Stimulated activated CD8-positive, alpha-beta memory T cell treated with anti-CD3 and anti-CD28 coated beads, Interleukin-2, amount 100 ng/mL, for 48 hours (primary cell): Measurements from ENCODE around the gene KCNH8.
"Not testable (repeated sequence)": the region's sequence is repeated elsewhere in the genome, so short reads cannot be mapped to it uniquely, and the experiment has no call there.

Experiments used
- DNase-seq, 2 donors: peaks; one replicate each; pipeline ENCODE4 v3.0.0-alpha.2; 2020; ENCODE audit warnings: low read depth in 2 of 2

KCNH8 gene

GRCh38 chr3:19173945-19174344 is 25.6 kb downstream of the KCNH8 start:
- no peak for DNase-seq

DNA sequence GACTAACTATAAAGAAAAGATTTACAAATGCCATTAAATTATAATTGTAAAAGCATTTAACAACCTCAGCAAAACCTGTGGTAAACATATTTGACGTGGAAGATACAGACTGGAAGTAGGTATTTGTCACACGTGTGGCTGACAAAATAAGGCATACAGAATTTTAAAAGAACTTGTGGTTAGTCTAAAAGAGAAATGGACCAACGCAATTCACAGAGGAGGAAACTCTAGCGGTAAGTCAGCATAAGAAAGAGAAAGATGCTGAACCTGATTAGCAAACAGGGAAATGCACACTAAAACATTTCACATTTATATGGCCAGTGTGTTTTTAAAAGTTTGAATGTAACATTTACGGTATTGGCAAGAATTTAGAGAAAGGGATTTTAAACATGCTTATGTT is 35.3 kb downstream of the KCNH8 start:
- DNase-seq, result no peak

DNA sequence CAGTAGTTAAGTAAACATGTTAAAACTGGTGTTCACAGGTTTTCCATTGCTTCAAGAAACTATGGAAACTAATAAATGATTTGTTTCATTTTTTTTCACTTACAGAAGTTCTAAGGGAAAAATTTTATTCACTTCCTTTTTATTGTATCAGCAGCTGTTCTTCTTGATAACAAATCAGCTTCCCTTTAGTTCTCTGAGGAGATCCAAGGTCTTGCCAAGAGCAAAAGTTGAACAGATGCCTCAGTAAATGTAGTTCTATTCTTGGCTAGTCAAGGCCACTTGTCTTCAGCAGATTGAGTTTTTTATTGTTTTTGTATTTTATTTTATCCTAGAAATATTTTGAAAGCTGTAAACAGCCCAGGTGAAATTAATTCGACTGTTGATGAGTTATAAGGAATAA is 41.8 kb downstream of the KCNH8 start:
- no peak for DNase-seq

- DNase-seq, result no peak
Observed at GRCh38 chr3:19190602-19191001, 42.3 kb downstream of the KCNH8 start.

DNA sequence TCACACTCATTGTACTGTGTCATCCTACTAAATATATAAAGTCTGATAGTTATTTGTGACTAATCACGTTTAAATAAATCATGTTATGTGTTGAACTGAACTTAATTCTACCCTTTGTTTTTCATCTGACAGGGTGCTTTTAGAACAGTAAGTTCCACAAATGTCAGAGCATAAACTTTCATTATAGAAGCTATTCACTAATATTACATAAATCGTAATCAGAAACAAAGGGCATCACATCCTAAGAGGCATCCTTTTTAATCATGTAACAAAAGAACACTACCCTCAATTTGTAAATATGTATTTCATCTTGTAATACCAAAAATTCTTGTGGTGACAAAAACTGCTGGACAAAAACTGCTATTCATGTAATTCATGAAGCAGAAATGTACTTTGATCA is 50.8 kb downstream of the KCNH8 start:
- DNase-seq, result no peak

DNA sequence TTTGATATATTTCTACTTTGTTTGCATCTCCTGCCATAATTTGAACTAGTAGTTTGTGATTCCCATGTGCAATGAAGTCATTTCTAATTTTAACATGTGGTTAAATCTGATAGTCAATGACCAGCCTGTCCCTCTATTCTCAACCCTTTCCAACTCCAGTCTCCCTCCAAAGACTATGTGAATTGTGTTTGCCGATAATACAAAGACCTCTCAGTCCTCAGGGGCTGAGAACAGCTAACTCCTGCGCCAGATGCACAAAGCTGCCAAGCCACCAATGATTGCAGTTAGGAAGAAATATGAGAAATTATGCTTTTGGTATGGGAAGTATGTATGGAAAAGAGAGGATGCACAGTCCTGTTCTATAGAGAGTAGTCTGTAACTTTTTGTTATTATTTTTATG is 54.0 kb downstream of the KCNH8 start:
- DNase-seq, result no peak

DNA sequence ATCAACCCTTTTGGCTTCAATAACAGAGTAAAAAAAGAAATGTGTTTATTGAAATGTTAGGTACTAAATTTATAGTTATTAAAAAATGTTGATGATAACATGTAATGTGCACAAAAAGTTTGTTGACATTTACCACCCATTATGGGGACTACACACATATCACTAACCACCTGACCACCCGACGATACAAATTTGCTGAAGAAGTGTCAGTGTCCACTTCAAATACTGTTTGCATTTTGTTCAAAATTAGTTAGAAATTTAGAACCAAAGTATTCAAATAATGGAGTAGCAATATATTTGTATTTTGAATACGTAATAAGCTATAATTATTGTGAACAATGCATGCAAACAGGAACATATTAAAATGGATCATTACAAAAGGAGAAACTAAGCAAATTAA is 54.4 kb downstream of the KCNH8 start:
- no peak for DNase-seq

DNA sequence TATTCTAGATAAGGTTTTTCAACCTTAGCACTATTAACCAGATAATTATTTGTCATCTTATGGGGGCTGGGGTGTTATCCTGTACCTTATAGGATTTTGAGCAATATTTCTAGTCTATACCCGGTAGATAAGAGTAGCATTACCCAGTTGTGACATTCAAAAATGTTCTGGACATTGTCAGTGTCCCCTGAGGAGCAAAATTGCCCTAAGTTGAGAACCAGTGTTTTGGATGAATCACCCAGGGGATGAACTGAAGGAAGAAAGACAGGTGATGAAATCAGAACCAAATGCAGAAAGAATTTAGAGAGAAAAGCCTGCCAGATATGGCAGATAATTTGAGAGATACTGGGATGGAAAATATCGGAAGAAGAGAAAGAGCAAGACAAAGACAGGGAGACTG is 58.2 kb downstream of the KCNH8 start:
- no peak for DNase-seq

GRCh38 chr3:19213603-19214220 is 65.4 kb downstream of the KCNH8 start:
- no peak for DNase-seq

DNA sequence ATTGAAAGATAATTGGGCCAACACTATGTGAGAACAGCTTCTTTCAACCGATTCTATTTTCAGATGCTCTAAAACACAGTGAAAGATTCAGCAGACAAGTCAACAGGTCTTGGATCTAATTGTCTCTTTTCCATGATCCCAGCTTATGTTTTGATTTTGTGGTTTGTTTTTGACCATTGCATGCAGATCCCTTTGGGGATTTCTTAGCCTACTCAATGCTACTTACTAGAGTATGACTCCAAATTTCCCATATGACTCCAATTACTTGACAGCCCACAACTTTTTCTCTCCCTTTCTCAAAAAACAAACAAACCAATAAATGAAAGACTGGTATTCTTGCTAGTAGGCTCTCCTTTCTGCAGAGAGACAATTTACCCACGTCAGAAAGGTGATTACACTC is 67.1 kb downstream of the KCNH8 start:
- no peak for DNase-seq

- no peak for DNase-seq
Observed at GRCh38 chr3:19216669-19217337, 68.5 kb downstream of the KCNH8 start.

GRCh38 chr3:19220311-19220710 is 72.0 kb downstream of the KCNH8 start:
- DNase-seq, result no peak

DNA sequence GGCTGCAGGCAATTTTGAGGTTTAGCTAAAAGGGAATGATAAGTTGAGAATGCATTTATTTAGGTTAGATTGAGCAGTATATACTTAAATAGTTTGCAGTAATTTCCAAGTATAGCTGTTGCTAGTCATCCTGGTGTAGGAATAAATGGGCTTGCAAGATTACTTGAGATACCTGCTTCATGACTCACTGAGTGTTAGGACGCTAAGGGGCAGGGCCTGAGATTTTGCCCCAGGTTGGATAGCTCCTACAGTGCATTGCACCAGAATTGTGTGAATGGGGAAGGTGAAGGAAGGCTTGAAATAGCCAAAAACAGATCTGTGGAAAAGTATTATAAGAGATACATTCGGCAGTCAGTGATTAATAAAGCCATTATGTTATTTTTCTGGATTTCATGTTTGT is 72.8 kb downstream of the KCNH8 start:
- no peak for DNase-seq

DNA sequence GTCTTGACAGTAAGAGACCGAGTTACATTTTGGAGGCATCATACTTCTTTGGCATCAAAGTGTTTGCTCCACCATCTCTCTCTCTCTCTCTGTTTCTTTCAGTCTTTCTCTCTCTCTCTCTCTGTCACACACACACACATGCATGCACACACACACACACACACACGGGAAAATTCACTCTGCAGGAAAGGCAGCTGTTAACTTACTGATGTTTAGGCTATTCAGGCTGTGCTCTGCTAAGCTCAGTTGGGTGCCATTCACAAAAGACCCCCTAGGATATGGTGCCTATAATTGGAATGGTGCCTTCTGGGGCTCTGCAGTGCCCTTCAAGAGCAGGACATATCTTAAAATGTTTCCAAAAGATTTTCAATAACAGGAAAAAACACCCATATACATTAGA is 78.2 kb downstream of the KCNH8 start:
- no peak for DNase-seq

DNA sequence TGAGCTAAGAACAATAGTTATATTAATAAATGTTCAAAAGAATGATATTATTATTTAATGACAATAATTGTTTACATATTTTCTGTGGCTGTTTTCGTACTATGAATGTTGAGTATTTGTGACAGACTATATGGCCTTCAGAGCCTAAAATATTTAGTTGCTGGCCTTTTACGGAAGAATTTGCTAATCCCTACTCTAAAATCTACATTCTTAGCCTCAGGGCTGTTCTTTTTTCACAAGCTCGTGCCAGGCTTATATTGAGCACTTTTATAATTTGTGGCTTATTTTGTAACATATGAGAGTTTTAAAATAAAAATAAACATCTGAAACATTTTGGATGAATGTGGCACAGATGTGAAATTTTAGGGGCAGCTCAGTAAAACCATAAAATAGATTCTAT is 79.9 kb downstream of the KCNH8 start:
- DNase-seq, result no peak

DNA sequence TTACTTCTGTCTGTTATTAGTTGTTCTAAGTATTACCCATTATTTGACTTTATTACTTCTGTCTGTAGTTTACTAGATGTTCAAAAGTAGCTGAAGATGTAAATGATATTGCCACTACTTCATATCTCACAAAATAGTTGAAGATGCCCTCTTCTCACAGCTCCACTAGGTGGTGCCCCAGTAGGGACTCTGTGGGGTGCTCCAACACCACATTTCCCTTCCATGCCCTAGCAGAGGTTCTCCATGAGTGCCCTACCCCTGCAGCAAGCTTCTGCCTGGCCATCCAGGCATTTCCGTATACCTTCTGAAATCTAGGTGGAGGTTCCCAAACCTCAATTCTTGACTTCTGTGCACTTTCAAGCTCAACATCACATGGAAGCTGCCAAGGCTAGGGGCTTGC is 80.8 kb downstream of the KCNH8 start:
- DNase-seq, result no peak

- not testable (repeated sequence) for DNase-seq
Observed at GRCh38 chr3:19229881-19230280, 81.6 kb downstream of the KCNH8 start.

DNA sequence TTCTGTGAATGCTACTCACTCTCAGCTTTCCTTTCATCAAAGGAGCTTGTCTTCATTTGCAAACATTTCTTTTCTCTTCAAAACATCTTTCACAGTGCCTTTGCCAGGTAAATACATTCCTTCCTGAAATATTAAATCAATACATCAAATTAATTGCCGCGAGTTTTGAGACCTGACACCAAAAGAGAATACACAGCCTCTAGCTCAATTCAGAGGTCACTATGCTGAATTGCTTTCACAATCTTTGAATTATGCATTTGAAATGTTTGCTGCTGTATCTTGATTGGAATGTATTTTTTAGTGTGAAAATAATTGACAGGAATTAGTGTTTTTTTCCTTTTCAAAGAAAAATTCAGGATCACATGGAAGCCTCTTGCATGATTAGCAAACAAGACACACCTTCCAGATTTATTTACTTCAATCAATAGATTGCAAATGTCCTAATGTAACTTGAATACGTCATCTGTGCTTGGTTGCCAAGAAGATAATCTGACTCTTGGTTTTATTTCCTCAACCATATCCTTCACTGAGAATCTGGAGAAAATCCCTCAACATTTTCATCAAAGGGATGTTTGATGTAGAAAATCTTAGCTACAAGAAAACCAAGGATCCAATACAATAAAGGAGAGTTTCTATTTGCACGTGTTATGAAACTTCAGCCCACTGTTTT is 83.6 kb downstream of the KCNH8 start:
- DNase-seq, result no peak

DNA sequence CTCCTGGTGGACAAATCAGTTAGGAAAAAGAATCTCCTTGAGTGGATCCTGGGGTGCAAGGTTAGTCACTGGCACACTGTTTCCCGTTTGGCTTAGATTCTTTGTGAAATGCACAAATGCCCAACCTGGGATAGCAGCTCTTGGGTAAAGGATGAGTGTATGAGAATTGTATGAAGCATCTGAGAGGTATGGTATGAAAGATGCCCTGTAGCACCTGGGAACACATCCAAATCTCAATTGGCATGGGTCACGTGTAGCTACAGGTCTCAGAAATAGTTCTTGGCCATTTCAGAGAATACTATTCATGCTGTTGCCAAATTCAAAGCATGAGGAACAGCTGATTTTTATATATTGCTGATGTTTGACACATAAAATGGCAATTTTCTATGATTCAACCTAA is 84.3 kb downstream of the KCNH8 start:
- DNase-seq, result no peak

- not testable (repeated sequence) for DNase-seq
Observed at GRCh38 chr3:19233882-19234784, 85.8 kb downstream of the KCNH8 start.

DNA sequence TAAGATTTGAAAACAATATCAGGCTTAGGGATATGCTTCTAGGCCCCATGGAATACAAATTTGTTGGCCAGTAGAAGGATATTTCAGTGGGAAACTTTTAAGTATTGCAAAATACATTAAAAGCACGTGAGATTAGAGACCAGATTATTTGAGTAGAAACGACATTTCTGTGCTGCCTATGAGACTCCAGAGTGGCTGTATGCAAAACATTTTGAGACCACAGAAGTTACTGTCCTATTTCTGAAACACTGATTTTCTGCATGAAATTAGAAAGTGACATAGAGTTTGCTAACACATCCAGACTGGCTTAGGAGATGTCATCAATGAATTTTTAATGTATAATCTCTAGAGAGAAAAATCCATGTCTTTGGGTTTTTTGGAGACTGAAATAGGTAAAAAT is 99.8 kb downstream of the KCNH8 start:
- DNase-seq, result no peak

- DNase-seq, result no peak
Observed at GRCh38 chr3:19248767-19249166, 100.5 kb downstream of the KCNH8 start.
